ENCODE data around the gene DLL3. TPM values are rescaled to one million over a fixed set of nuclear protein-coding genes. Genes with fewer than 3 reads are reported as not detected.

DLL3 gene
- total RNA-seq, 2 experiments from 2014 or later: 4.4 TPM

DNA sequence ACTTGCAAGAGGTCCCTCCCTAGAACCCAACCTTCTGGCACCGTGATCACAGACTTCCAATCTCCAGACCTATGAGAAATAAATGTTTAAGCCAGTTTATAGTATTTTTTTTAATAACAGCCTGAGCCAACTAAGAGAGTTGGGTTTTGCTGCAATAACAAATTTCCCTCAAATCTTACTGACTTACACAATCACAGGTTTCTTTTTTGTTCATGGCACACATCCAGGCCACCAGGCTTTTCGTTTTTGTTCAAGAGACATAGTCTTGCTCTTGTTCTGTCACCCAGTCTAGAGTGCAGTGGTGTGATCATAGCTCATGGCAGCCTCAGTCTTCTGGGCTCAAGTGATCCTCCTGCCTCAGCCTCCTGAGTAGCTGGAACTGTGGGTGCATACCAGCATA, 14.2 kb downstream of the DLL3 start:
- Histone ChIP-seq H3K79me2 (ENCODE audit: insufficient read depth, low read depth, low read length) (no peaks in the 10 kb centered on the region), H4K20me1 (ENCODE audit: insufficient read depth, low read length) (no peaks in the 10 kb centered on the region), H3K9me3 (ENCODE audit: low read length) (no peaks in the 10 kb centered on the region), H3K4me1 (ENCODE audit: insufficient read depth, low read length, poor library complexity, severe bottlenecking) (no peaks in the 10 kb centered on the region), H3K4me3 (ENCODE audit: low read depth, low read length, poor library complexity, severe bottlenecking) (no peak overlapping the region), H3K9me2 (ENCODE audit: insufficient read depth, low read length) (no peaks in the 10 kb centered on the region), H3K4me2 (ENCODE audit: low read length) (no peak overlapping the region), H3K27ac (ENCODE audit: low read depth, low read length, poor library complexity, severe bottlenecking) (no peak overlapping the region), H2AFZ (ENCODE audit: low read length) (no peak overlapping the region), H3K36me3 (ENCODE audit: insufficient read depth, low read length) (no peaks in the 10 kb centered on the region)
- ChIA-PET CTCF (ENCODE audit: unreplicated experiment) (no interaction called here), POLR2A (no interaction called here)
- no TSS peak for BruUV-seq (replicated peaks)
- intact Hi-C loops (cut with micrococcal nuclease; ENCODE audit: unreplicated experiment): no loop called here
- no peak for TF ChIP-seq EZH2phosphoT487 (IDR thresholded peaks at IDR 0.05; ENCODE audit: borderline replicate concordance, low read depth, low read length)
- no peak for TF ChIP-seq CTCF (conservative IDR thresholded peaks at IDR 0.05; ENCODE audit: low read length)
- DNase-seq (ENCODE audit: low spot score): no peak

- Histone ChIP-seq H3K9me2 (ENCODE audit: insufficient read depth, low read length) (no peaks in the 10 kb centered on the region), H3K4me1 (ENCODE audit: insufficient read depth, low read length, poor library complexity, severe bottlenecking) (peaks cover 10% of the 10 kb centered on the region), H3K79me2 (ENCODE audit: insufficient read depth, low read depth, low read length) (no peaks in the 10 kb centered on the region), H3K9me3 (ENCODE audit: low read length) (no peaks in the 10 kb centered on the region), H4K20me1 (ENCODE audit: insufficient read depth, low read length) (no peaks in the 10 kb centered on the region), H3K4me2 (ENCODE audit: low read length) (no peak within 1 kb of the TSS; the same call in 1 of the 2 replicates), H3K36me3 (ENCODE audit: insufficient read depth, low read length) (no peaks in the 10 kb centered on the region), H3K4me3 (ENCODE audit: low read depth, low read length, poor library complexity, severe bottlenecking) (no peak within 1 kb of the TSS), H2AFZ (ENCODE audit: low read length) (no peak within 1 kb of the TSS), H3K27ac (ENCODE audit: low read depth, low read length, poor library complexity, severe bottlenecking) (no peak within 1 kb of the TSS)
- intact Hi-C loops (cut with micrococcal nuclease; ENCODE audit: unreplicated experiment): no loop called here
- TF ChIP-seq CTCF (conservative IDR thresholded peaks at IDR 0.05; ENCODE audit: low read length) (no peak), EZH2phosphoT487 (IDR thresholded peaks at IDR 0.05; ENCODE audit: borderline replicate concordance, low read depth, low read length) (no peak)
- ChIA-PET POLR2A (no interaction called here), CTCF (ENCODE audit: unreplicated experiment) (no interaction called here)
- no TSS peak for BruUV-seq (replicated peaks)
- no peak for DNase-seq (ENCODE audit: low spot score)
Observed at GRCh38 chr19:39514840-39515550, 16.2 kb downstream of the DLL3 start, which contains the start of gene SELENOV. Gene SELENOV, plus strand, starts transcription at chr19:39515139. Its CDS starts 74 bp downstream, at chr19:39515213.

DNA sequence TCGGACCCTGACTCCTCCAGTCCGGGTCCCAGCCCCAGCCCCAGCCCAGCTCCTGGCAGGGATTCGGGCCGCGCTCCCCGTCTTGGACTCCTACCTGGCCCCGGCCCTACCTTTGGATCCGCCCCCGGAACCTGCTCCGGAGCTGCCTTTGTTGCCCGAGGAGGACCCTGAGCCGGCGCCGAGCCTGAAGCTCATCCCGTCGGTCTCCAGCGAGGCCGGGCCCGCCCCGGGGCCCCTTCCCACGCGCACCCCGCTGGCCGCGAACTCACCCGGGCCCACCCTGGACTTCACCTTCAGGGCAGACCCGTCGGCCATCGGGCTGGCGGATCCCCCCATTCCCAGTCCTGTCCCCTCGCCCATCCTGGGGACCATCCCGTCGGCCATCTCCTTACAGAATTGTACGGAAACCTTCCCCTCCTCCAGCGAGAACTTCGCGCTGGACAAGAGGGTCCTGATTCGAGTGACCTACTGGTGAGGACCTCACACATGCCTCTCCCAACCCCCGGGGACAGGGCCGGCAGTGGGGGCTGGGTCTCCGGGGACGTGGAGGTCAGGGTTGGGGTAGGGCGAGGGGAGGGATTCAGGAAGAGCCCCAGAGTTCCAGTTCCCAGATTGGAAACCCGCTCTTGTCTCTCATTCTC, 16.9 kb downstream of the DLL3 start:
- no TSS peak for BruUV-seq (replicated peaks)
- H3K4me3 ChIP-seq (ENCODE audit: low read depth, low read length, poor library complexity, severe bottlenecking): no peak overlapping the region
- POLR2A ChIA-PET: no interaction called here

More for the DNA sequence above, 16.9 kb downstream of the DLL3 start:
- intact Hi-C loops (cut with micrococcal nuclease; ENCODE audit: unreplicated experiment): no loop called here
- Histone ChIP-seq H3K4me1 (ENCODE audit: insufficient read depth, low read length, poor library complexity, severe bottlenecking) (peaks cover 14% of the 10 kb centered on the region), H4K20me1 (ENCODE audit: insufficient read depth, low read length) (no peaks in the 10 kb centered on the region), H3K27ac (ENCODE audit: low read depth, low read length, poor library complexity, severe bottlenecking) (no peak overlapping the region), H3K4me2 (ENCODE audit: low read length) (no peak overlapping the region), H3K79me2 (ENCODE audit: insufficient read depth, low read depth, low read length) (no peaks in the 10 kb centered on the region), H2AFZ (ENCODE audit: low read length) (no peak overlapping the region), H3K9me3 (ENCODE audit: low read length) (no peaks in the 10 kb centered on the region), H3K9me2 (ENCODE audit: insufficient read depth, low read length) (no peaks in the 10 kb centered on the region), H3K36me3 (ENCODE audit: insufficient read depth, low read length) (no peaks in the 10 kb centered on the region)
- CTCF ChIA-PET (ENCODE audit: unreplicated experiment): no interaction called here
- TF ChIP-seq CTCF (conservative IDR thresholded peaks at IDR 0.05; ENCODE audit: low read length): no peak
- TF ChIP-seq EZH2phosphoT487 (IDR thresholded peaks at IDR 0.05; ENCODE audit: borderline replicate concordance, low read depth, low read length): no peak
- DNase-seq (ENCODE audit: low spot score): no peak
